OCI-LY7 (cell line): ENCODE results near the gene TRA2B.

Experiments
- CTCF ChIP-seq: fragments of 200-600 bp; sonication (generic); conservative IDR thresholded peaks from 2 replicates; pipeline ENCODE4 v1.5.1; 2014; ENCODE audit warnings: mild to moderate bottlenecking, antibody characterized with exemption, low read length, moderate library complexity, mixed read lengths
- EZH2phosphoT487 ChIP-seq: fragments of 200-600 bp; sonication (generic); IDR thresholded peaks from 2 replicates; pipeline ENCODE4 v1.6.1; 2018; ENCODE audit warnings: low read depth, borderline replicate concordance, mild to moderate bottlenecking, mixed run types, antibody characterized with exemption, low read length, moderate library complexity, mixed read lengths

GRCh38 chr3:185977679-185978040 is 39.8 kb upstream of the TRA2B start:
- TF ChIP-seq CTCF (no peak; the same call in 1 of the 2 replicates), EZH2phosphoT487 (no peak)
